HepG2 (cell line): Measurements from ENCODE around the gene CBLN3. TPM values are rescaled to one million over a fixed set of nuclear protein-coding genes. Genes with fewer than 3 reads are reported as not detected.

Experiments used
- CSRNP2 ChIP-seq: sonication (generic); formaldehyde crosslinking; conservative IDR thresholded peaks from 2 replicates; pipeline ENCODE4 v1.8.0; 2022; ENCODE audit warnings: low read depth, missing genetic modification reagents
- DR1 ChIP-seq: sonication (generic); formaldehyde crosslinking; IDR thresholded peaks from 2 replicates; pipeline ENCODE4 v1.8.0; 2021; ENCODE audit warnings: mild to moderate bottlenecking, missing genetic modification reagents, inconsistent platforms
- ETV5 ChIP-seq: IDR thresholded peaks from 2 replicates; pipeline ENCODE4 v1.6.1; 2018; ENCODE audit warnings: missing biosample characterization, missing genetic modification reagents, inconsistent platforms, borderline replicate concordance
- HNRNPL ChIP-seq: fragments of 200-400 bp; formaldehyde crosslinking; IDR thresholded peaks from 2 replicates; pipeline ENCODE4 v1.6.1; 2017; ENCODE audit warnings: mild to moderate bottlenecking, low read depth, low read length
- KAT8 ChIP-seq: IDR thresholded peaks from 2 replicates; pipeline ENCODE4 v1.6.1; 2016; ENCODE audit warnings: missing genetic modification reagents, missing compliant biosample characterization
- MAZ ChIP-seq, 2 experiments: sonication (generic) in 1 of 2; formaldehyde crosslinking in 1 of 2; IDR thresholded peaks; 2 replicates each; pipeline versions ENCODE4 v1.5.0 to v1.6.1; 2012 to 2020; ENCODE audit warnings: low read depth in 2 of 2, mild to moderate bottlenecking in 2 of 2, borderline replicate concordance in 1 of 2, improper control_type of control experiment in 1 of 2, low read length in 1 of 2, missing genetic modification reagents in 1 of 2, moderate library complexity in 1 of 2
- MEF2D ChIP-seq: sonication (generic); formaldehyde crosslinking; IDR thresholded peaks from 2 replicates; pipeline ENCODE4 v1.5.1; 2020; ENCODE audit warnings: mild to moderate bottlenecking, missing genetic modification reagents
- NCOR1 ChIP-seq: fragments of 200-600 bp; sonication (generic); IDR thresholded peaks from 2 replicates; pipeline ENCODE4 v1.7.0; 2017; ENCODE audit warnings: antibody characterized with exemption, low read length, borderline replicate concordance
- PHF21A ChIP-seq: sonication (generic); formaldehyde crosslinking; IDR thresholded peaks from 2 replicates; pipeline ENCODE4 v1.5.0; 2020; ENCODE audit warnings: mild to moderate bottlenecking, missing genetic modification reagents
- PITX1 ChIP-seq: sonication (generic); formaldehyde crosslinking; IDR thresholded peaks from 2 replicates; pipeline ENCODE4 v1.5.1; 2020; ENCODE audit warnings: mild to moderate bottlenecking, missing genetic modification reagents
- RAD51 ChIP-seq: fragments of 450-650 bp; IDR thresholded peaks from 2 replicates; pipeline ENCODE4 v1.6.1; 2016; ENCODE audit warnings: borderline replicate concordance
- TAF1 ChIP-seq: sonication (generic); formaldehyde crosslinking; IDR thresholded peaks from 2 replicates; pipeline ENCODE4 v1.4.0; 2020; ENCODE audit warnings: missing genetic modification reagents
- TRAFD1 ChIP-seq: sonication (generic); formaldehyde crosslinking; IDR thresholded peaks from 2 replicates; pipeline ENCODE4 v1.5.1; 2020; ENCODE audit warnings: missing genetic modification reagents, mild to moderate bottlenecking, borderline replicate concordance
- ZBTB39 ChIP-seq: sonication (generic); formaldehyde crosslinking; IDR thresholded peaks from 2 replicates; pipeline ENCODE4 v1.5.0; 2020; ENCODE audit warnings: missing genetic modification reagents
- ZNF12 ChIP-seq: sonication (generic); formaldehyde crosslinking; IDR thresholded peaks from 2 replicates; pipeline ENCODE4 v1.5.0; 2020; ENCODE audit warnings: missing genetic modification reagents
- ZNF331 ChIP-seq: sonication (generic); formaldehyde crosslinking; IDR thresholded peaks from 2 replicates; pipeline ENCODE4 v1.4.0; 2020; ENCODE audit warnings: missing genetic modification reagents
- ZNF335 ChIP-seq: sonication (generic); formaldehyde crosslinking; IDR thresholded peaks from 2 replicates; pipeline ENCODE4 v1.4.0; 2020; ENCODE audit warnings: missing genetic modification reagents
- ZNF547 ChIP-seq: sonication (generic); formaldehyde crosslinking; IDR thresholded peaks from 2 replicates; pipeline ENCODE4 v1.5.1; 2020; ENCODE audit warnings: mild to moderate bottlenecking, missing genetic modification reagents
- ZNF567 ChIP-seq: sonication (generic); formaldehyde crosslinking; IDR thresholded peaks from 2 replicates; pipeline ENCODE4 v1.8.1; 2023; ENCODE audit warnings: mild to moderate bottlenecking, missing genetic modification reagents, borderline replicate concordance
- ZNF616 ChIP-seq: sonication (generic); formaldehyde crosslinking; IDR thresholded peaks from 2 replicates; pipeline ENCODE4 v1.5.0; 2020; ENCODE audit warnings: low read depth, mild to moderate bottlenecking, missing genetic modification reagents
- ZNF782 ChIP-seq: sonication (generic); formaldehyde crosslinking; IDR thresholded peaks from 2 replicates; pipeline ENCODE4 v1.4.0; 2020; ENCODE audit warnings: missing genetic modification reagents, mild to moderate bottlenecking, borderline replicate concordance
- ZSCAN12 ChIP-seq: sonication (generic); formaldehyde crosslinking; IDR thresholded peaks from 2 replicates; pipeline ENCODE4 v1.9.0; 2021; ENCODE audit warnings: mild to moderate bottlenecking, missing genetic modification reagents
- ZSCAN9 ChIP-seq: IDR thresholded peaks from 2 replicates; pipeline ENCODE4 v1.6.1; 2016; ENCODE audit warnings: borderline replicate concordance
- polyA plus RNA-seq, 8 experiments: library from polyadenylated mRNA; depleted of rRNA in 3 of 8; stranded (reverse) in 7 of 8; unstranded in 1 of 8; fragments of >200 nt; fragmentation: Illumina TruSeq in 4 of 8; extraction: Trizol in 4 of 8; gene quantifications; 2 replicates each; pipeline versions ENCODE4 v1.2.1 to v1.2.3, GENCODE V29; 2011 to 2016; ENCODE audit warnings: low read depth in 4 of 8, missing spikeins in 1 of 8, mixed read lengths in 1 of 8; ENCODE audit not compliant: insufficient read depth in 1 of 8
- total RNA-seq, 5 experiments: library from RNA; depleted of rRNA; stranded (reverse); fragments of >200 nt; fragmentation: Illumina TruSeq; extraction: Trizol; gene quantifications; 2 replicates each; pipeline ENCODE4 v1.2.3, GENCODE V29; 2016; ENCODE audit warnings: low read depth in 1 of 5

The CBLN3 gene
- total and polyA plus RNA-seq, 2 of the 13 experiments (the other 11 are each of a cell fraction or from before 2014, with no cell fraction given) = 0.66 to 0.98 TPM

- peak; percentile 78; the same call in 1 of the 2 replicates for TF ChIP-seq MEF2D (CRISPR knock-in tag)
- no peak for TF ChIP-seq RAD51
- peak; percentile 91; the same call in 1 of the 2 replicates for TF ChIP-seq ZSCAN12 (CRISPR knock-in tag)
- TF ChIP-seq ZNF782 (CRISPR knock-in tag) = no peak
- TF ChIP-seq ZNF547 (CRISPR knock-in tag) = no peak; the same call in 1 of the 2 replicates
- TF ChIP-seq ZNF331 (CRISPR knock-in tag) = peak; percentile 2; the same call in 1 of the 2 replicates
- TF ChIP-seq ZNF335 = no peak; the same call in 1 of the 2 replicates
- no peak for TF ChIP-seq ZNF616 (CRISPR knock-in tag)
- peak; percentile 95; the same call in 1 of the 2 replicates for TF ChIP-seq TRAFD1
- 0 out of 2 replicates have a peak, but pooled peaks have one; percentile 22 for TF ChIP-seq ZBTB39
- TF ChIP-seq NCOR1 = no peak
- no peak for TF ChIP-seq CSRNP2 (CRISPR knock-in tag)
- TF ChIP-seq ZNF567 (CRISPR knock-in tag) = 0 out of 2 replicates have a peak, but pooled peaks have one; percentile 86
- TF ChIP-seq ETV5 (CRISPR knock-in tag) = 0 out of 2 replicates have a peak, but pooled peaks have one; percentile 54
- TF ChIP-seq HNRNPL = no peak
- TF ChIP-seq DR1 (CRISPR knock-in tag) = no peak
- TF ChIP-seq ZSCAN9 (CRISPR knock-in tag) = no peak
- no peak; the same call in 1 of the 2 replicates for TF ChIP-seq KAT8 (CRISPR knock-in tag)
- TF ChIP-seq TAF1 = peak; percentile 27; the same call in 1 of the 2 replicates
- no peak for TF ChIP-seq MAZ (IDR thresholded peaks at IDR 0.05; ENCODE audit: borderline replicate concordance, low read depth, low read length)
- no peak; the same call in 1 of the 2 replicates for TF ChIP-seq MAZ (CRISPR knock-in tag; IDR thresholded peaks at IDR 0.05; ENCODE audit: low read depth)
- no peak for TF ChIP-seq ZNF12
- no peak for TF ChIP-seq PHF21A (CRISPR knock-in tag)
- TF ChIP-seq PITX1 = peak; percentile 76; the same call in 1 of the 2 replicates
Observed at GRCh38 chr14:24427537-24428508, 1.6 kb downstream of the CBLN3 start (continued).
